GM15510 (cell line): Measurements from ENCODE around the gene MYO1C.
A peak's percentile ranks its signal among the peaks of the same experiment; 100 is the strongest.

ENCODE experiments used
- POLR2A ChIP-seq: IDR thresholded peaks from 3 replicates; pipeline ENCODE4 v1.6.1; 2011; ENCODE audit warnings: borderline replicate concordance; ENCODE audit not compliant: insufficient read length; ENCODE audit errors: extremely low read depth

The MYO1C gene

DNA sequence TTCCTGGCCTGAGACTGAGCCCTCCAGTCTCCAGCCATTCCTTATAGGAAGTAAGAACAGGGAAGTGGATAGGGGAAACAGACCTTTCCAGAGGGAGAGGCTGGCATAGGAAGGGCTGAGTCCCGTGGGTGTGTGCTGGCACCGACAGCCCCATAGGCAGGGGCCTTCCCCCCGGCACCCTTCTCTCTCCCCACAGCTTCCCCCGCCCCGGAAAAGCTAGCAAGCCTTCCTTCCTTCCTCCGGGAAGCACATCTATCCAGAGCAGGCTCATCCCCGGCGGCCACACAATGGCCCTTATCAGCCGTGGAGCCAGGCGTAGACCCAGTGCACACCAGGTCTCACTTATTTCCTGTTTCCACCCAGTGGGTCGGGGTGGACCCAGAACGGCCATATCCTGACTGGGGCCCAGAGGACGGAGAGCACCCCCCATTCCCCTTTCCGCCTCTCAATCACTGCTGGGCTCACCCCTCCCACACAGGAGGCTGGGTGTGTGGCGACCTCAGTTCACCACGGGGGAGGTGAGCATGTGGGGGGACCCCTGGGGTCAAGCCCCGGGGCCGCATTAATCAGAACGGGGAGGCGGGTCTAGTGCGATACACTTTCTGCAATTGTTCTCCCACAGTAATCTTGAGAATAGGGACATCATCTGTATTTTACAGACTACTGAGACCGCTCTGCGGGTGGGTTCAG lies 950 bp upstream of the MYO1C start:
- TF ChIP-seq POLR2A, result no peak

DNA sequence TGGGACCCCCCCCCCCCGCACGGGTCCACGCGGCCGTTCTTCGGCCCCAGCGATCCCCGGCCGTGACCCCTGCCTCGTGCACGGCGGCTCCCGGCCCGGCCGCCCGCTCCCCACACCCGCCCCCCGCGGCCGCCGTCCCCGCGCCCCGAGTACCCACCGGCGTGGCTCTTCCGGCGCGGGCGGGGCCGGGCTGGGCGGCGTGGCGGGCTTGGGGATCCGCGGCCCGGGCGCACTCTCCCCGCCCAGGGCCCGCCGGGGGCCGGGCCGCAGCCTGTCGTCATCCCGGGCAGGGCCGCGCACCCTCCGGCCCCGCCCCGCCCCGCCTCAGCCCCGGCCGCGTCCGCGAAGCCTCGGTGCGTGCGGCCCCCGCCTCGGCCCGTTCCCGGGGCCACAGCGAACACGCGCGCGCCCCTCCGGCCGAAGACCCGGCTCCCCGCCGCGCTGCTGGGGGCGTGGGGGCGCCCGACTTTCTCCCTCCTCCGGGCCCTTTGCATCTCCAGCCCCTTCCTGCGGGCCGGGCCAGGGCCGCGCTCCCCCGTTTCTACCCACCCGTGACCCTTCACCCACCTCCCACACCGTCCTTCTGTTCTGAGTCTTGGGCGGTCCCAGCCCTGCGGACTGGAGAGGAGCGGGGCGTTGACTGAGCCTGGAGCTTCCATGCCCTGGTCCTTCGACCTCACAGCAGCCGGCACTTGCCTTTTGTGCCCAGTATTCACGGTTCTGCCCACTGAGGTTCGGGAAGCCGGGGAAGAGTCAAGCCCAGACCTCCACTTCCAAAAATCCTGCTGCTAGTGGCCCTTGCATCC lies 840 bp downstream of the MYO1C start:
- peak; percentile 4 for TF ChIP-seq POLR2A

DNA sequence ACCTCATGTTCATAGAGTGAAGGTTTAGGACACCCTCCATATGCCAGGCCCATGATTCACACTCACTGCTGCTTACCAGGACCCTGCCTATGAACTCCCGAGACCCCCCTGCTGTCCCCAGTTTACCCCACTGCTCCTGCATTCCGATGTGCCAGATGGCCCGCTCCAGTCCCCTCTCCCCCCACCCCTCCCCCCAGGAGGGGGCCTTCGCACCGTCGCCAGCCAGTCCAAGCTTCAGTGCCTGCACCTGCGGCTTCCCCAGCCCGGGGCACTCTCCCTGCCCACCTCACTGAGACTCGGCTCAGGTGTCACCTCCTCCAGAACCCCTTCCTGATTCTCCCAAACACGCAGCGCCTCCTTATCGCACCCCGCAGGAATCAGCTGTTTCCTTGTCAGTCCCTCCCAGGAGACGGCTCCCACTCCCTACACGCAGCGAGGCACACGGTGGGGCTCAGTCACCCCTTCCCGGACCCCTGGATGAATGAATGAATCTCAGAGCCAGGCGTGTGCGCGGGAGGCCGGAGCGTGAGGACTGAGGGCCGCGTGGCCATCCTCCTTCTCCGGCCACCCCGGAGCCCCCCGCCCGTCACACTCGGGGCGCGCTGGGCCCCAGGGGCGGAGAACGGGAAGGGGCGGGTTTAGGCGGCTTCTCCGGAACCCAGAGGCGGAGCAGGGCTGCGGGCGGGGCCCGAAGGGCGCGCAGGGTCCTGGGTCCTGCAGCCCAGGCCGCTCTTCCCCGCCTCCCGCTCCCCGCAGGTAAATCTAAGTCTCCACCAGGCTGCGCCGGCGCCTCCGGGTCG lies 1.6 kb downstream of the MYO1C start:
- peak; percentile 71 for TF ChIP-seq POLR2A

DNA sequence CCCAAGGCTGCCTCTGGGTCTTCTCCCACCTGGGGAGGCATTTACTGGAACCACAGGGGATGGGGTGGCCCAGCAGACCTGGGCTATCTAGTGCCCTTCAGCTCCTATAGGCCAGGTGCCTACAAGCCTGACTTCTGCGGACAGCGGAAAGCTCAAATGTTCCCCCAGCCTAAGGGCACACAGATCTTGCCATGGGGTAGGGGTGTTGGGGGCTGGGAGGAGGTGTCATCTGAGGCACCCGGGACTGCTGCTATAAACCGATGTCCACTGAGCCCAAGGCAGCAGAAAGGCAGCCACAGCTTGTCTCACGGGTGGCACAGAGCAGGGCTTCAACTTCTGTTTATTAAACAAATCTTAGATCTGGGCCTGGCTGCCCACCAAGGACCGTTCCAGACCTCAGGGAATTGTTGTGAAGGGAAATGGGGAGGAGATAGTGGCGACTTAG lies 3.6 kb downstream of the MYO1C start:
- TF ChIP-seq POLR2A, result no peak

DNA sequence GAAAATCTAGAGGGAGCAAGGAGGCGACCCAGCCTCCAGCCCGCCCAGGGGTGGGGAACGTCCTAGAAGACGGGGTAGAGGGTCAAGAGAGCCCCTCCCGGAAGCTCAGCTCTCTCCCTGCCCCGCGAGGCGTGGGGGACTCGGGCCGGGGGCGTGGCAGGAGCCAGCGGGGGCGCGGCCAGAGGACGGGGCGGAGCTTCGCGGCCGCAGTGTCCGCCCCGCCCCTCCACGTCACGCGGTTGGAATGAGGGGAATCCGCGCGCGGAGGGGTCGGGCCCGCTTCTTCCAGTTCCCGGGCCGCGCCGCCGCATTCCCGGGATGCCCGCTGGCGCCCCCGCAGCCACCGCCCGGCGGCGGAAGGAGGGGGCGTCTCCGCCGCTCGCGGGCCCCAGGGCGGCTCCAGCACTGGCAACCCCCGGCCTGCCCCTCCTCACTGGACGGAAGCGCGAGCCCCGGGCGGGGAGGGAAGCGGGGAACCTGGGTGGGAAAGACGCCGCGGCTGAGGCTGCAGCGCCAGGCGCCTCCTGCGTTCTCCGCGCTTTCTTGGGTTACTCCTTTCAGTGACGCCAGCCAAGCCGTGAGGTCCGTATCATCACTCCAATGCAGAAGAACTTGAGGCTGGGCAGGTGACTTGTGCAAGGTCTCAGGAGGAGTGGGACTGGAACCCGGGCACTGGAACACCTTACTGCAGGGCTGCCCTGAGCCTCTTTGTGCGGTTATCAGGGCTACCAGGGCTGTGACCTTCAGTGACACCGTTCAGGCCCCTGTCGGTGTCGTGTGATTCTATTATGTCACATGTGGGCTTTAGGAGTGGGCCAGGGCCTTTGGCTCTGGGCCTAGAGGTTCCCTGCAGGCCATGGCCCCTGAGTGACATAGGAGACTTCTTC lies 4.3 kb downstream of the MYO1C start:
- TF ChIP-seq POLR2A, result peak; percentile 43

DNA sequence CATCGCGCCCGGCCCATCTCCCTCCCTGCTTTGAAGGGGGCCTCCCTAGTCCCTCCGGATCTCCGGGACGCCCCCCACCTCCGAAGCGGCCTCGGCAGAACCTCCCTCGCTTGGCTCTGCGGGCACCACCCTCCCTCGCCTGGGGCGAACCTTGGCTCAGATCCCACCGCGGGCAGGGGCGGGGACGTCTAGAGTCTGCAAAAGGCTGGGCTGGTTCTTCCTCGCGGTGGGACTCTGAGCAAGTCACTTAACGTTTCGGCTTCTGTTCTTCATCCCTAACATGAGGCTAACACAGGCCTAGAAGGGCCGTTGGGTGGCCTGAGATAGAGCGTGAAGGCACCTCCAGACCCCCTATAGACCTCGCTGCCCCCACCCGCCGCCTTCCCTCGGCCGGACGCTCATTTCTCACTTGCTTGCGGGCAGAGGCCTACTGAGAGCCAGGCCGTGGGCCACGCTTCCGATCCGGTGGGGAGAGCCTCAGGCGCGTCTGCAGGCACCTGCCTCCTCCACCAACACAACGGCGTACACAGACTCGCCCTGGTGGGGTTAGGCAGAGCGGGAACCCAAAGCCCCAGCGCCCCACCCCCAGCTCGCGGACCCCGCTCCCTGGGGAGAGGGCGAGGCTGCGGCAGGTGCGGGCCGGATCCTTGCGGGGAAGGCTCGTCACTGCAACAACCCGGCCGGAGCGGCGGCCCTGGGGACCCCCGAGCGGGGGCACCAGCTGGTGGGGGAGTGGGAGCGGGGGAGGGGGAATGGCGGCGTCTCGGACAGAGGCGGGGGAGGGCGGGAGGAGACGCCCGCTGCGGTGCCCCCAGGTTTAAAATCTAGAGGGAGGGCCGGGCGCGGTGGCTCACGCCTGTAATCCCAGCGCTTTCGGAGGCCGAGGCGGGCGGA lies 5.4 kb downstream of the MYO1C start:
- TF ChIP-seq POLR2A, result peak; percentile 46

DNA sequence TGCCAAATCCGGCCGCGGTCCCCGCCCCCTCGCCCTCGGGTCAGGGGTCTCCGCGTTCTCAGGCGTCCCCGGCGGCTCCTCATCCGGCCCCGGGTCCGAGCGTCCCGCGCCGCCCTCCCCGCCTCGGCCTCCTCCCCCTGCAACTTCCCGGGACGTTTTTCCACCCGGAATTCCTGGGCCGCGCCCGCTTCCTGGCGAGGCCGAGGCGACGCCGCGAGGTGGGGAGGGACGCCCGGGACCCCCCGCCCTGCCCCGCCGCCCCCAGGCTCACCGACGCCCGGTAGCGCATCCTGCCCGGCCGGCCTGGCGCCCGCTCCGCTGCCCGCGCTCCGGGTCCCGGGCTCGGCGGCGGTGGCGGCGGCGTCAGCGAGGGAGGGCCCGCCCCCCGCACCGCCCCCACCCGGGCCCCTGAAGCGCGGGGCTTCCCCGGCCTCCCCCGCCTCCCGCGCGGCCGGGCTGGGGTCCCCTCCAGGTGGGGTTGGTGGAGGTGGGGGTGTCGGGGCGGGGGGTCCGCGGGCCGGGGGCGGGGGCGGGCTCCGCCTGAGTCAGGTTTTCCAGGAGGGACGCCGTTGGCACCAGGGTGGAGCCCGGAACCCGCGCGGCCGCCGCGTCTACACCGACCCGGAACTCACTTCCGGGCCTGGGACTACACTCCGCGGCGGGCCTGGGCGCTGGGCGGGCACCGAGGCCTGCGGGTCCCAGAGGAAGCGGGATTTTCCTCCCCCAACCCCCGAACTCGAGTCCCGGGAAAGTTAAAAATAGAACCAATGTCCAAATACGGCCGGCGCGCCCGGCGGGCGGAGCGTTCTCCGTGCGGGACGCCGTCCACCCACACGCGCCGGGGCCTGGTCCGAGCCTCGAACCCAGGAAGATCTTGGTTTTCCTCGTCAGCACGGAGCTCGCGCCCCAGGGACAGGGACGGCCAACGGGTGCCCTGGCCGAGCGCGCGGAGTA lies 6.8 kb downstream of the MYO1C start:
- peak; percentile 55 for TF ChIP-seq POLR2A

DNA sequence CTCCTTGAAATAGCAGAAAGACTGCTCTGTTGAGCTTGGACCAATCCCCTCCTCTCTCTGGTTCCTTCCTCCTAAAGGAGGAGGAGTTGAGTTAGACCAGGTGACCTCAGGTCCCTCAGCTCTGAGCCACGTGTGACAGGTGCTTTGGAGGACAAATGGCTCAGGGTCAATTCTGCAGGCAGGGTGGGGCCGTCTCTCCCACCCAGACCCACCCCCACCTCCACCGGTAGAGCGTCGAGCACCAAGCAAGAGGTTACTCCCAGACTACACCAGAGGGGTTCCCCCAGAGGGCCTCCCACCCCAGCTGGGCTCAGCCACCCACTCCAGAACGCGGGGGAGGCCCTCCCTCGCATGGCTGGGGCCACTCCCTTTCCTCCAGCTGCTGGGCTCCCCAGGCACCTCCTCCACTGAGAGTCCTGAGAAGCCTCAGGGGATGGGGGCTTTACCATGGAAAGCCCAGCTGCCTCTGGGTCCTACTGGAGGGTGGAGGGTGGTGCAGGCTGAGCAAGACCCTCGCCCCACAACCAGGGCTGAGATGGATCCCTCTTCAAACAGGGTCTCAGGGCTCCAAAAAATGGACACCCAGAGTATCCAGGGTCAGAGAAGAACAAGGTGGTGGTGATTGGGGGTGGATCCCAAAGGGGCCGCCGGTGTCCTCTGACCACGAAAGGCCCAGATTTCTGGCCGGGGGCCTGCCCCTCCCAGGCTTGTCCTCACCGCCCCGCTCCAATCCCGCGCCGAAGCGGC lies 7.6 kb downstream of the MYO1C start:
- TF ChIP-seq POLR2A, result no peak

DNA sequence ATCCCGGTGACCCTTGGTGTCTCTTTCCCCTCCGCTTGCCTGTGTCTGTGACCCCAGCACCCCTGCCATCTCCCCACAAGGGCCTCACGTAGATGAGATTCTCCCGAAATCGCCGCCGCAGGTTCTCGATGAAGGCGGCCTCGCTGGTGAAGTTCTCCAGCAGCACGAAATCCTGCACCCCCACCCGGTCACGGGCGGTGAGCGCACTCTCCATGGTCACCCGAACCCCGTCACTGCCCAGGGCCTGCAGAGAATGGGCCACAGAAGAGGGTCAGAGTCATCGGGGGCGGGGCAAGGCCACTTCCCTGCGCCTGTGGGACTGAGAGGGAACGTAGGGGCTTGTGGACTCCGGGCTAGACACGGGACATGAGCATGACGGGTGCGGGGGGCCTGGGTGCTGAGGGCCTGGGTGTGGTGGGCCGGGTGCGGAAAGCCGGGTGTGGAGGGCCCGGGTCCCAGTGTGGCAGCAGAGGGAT lies 8.4 kb downstream of the MYO1C start:
- TF ChIP-seq POLR2A, result no peak

DNA sequence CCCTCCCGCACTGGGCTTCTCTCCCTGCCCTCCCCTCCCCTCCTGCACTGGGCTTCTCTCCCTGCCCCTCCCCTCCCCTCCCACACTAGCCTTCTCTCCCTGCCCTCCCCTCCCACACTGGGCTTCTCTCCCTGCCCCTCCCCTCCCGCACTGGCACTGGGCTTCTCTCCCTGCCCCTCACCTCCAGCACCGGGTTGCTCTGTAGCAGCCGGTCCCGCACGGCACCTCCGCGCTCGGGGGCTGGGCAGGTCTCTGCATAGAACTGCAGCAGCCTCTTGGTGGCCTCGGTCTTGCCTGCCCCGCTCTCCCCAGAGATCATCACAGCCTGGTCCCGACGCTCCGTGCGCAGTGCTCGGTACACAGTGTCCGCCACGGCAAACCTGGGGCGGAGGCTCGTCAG lies 9.8 kb downstream of the MYO1C start:
- TF ChIP-seq POLR2A, result no peak

DNA sequence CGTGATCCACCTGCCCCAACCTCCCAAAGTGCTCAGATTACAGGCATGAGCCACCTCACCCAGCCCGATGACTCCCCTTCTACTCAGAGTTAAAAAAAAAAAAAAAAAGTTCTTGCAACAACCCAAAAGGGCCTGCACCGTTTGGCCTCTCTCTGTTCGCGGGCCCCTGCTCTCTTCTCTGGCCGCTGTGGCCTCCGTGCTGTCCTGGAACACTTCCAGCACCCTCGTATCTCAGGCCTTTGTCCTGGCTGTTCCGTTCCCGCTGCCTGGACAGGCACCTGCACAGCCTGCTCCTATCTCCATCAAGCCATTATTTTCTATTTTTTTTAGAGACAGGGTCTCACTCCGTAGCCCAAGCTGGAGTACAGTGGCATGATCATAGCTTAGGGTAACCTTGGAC lies 10.8 kb downstream of the MYO1C start:
- no peak for TF ChIP-seq POLR2A
